ENCODE results near the gene BEX3. TPM values are rescaled to one million over a fixed set of nuclear protein-coding genes. Genes with fewer than 3 reads are reported as not detected.
A peak's percentile ranks its signal among the peaks of the same experiment; 100 is the strongest.
"Not testable (repeated sequence)": the region's sequence is repeated elsewhere in the genome, so short reads cannot be mapped to it uniquely, and the experiment has no call there.

The BEX3 gene
- polyA plus RNA-seq, 1 experiment = 107 TPM

- POLR2A ChIA-PET = no interaction called here
- Histone ChIP-seq H3K27me3 (ENCODE audit: control insufficient read depth, insufficient read depth, low read length) (no peaks in the 10 kb centered on the region), H3K36me3 (ENCODE audit: control insufficient read depth, insufficient read depth, low read length) (no peaks in the 10 kb centered on the region), H3K4me3 (ENCODE audit: low read depth, low read length) (no peak overlapping the region)
- no peak for TF ChIP-seq CTCF (IDR thresholded peaks at IDR 0.05; ENCODE audit: insufficient read depth, low read depth, low read length)
- no peak for DNase-seq (ENCODE audit: low read depth)
- CTCF ChIA-PET = no interaction called here
Measured at GRCh38 chrX:103400931-103401330, 24.6 kb downstream of the BEX3 start.

GRCh38 chrX:103404231-103405008, 28.1 kb downstream of the BEX3 start:
- peak overlapping the region; percentile 63 for H3K4me3 ChIP-seq (ENCODE audit: low read depth, low read length)
- peak; percentile 33 for DNase-seq (ENCODE audit: low read depth)
- no peaks in the 10 kb centered on the region for H3K27me3 ChIP-seq (ENCODE audit: control insufficient read depth, insufficient read depth, low read length)
- no peak for TF ChIP-seq CTCF (IDR thresholded peaks at IDR 0.05; ENCODE audit: insufficient read depth, low read depth, low read length)
- CTCF ChIA-PET = no interaction called here
- POLR2A ChIA-PET = no interaction called here
- H3K36me3 ChIP-seq (ENCODE audit: control insufficient read depth, insufficient read depth, low read length) = no peaks in the 10 kb centered on the region

- ChIA-PET POLR2A (no interaction called here), CTCF (no interaction called here)
- DNase-seq (ENCODE audit: low read depth) = no peak
- Histone ChIP-seq H3K4me3 (ENCODE audit: low read depth, low read length) (peak overlapping the region; percentile 63), H3K27me3 (ENCODE audit: control insufficient read depth, insufficient read depth, low read length) (no peaks in the 10 kb centered on the region), H3K36me3 (ENCODE audit: control insufficient read depth, insufficient read depth, low read length) (no peaks in the 10 kb centered on the region)
- no peak for TF ChIP-seq CTCF (IDR thresholded peaks at IDR 0.05; ENCODE audit: insufficient read depth, low read depth, low read length)
Measured at GRCh38 chrX:103405009-103405333, 28.6 kb downstream of the BEX3 start.

- no peak overlapping the region for H3K4me3 ChIP-seq (ENCODE audit: low read depth, low read length)
- ChIA-PET CTCF (no interaction called here), POLR2A (no interaction called here)
- DNase-seq (ENCODE audit: low read depth) = no peak
- no peak for TF ChIP-seq CTCF (IDR thresholded peaks at IDR 0.05; ENCODE audit: insufficient read depth, low read depth, low read length)
- H3K36me3 ChIP-seq (ENCODE audit: control insufficient read depth, insufficient read depth, low read length) = no peaks in the 10 kb centered on the region
- no peaks in the 10 kb centered on the region for H3K27me3 ChIP-seq (ENCODE audit: control insufficient read depth, insufficient read depth, low read length)
Measured at GRCh38 chrX:103406256-103406655, 29.9 kb downstream of the BEX3 start.

- Histone ChIP-seq H3K27me3 (ENCODE audit: control insufficient read depth, insufficient read depth, low read length) (no peaks in the 10 kb centered on the region), H3K4me3 (ENCODE audit: low read depth, low read length) (no peak overlapping the region), H3K36me3 (ENCODE audit: control insufficient read depth, insufficient read depth, low read length) (no peaks in the 10 kb centered on the region)
- no peak for TF ChIP-seq CTCF (IDR thresholded peaks at IDR 0.05; ENCODE audit: insufficient read depth, low read depth, low read length)
- CTCF ChIA-PET = no interaction called here
- DNase-seq (ENCODE audit: low read depth) = no peak
- POLR2A ChIA-PET = no interaction called here
Measured at GRCh38 chrX:103407776-103408175, 31.4 kb downstream of the BEX3 start.

DNA sequence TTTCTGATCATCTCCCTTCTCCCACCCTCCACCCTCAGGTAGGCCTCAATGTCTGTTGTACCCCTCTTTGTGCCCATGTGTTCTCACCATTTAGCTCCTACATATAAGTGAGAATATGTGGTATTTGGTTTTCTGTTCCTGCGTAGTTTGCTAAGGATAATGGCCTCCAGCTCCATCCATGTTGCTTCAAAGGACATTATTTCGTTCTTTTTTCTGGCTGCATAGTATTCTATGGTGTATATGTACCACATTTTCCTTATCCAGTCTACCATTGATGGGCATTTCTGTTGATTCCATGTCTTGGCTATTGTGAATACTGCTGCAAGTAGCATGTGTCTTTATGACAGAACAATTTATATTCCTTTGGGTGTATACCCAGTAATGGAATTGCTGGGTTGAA, 35.4 kb downstream of the BEX3 start:
- H3K27me3 ChIP-seq (ENCODE audit: control insufficient read depth, insufficient read depth, low read length); H3K4me3 ChIP-seq (ENCODE audit: low read depth, low read length); DNase-seq (ENCODE audit: low read depth); CTCF ChIA-PET; POLR2A ChIA-PET; H3K36me3 ChIP-seq (ENCODE audit: control insufficient read depth, insufficient read depth, low read length): not testable (repeated sequence)
